Suppressor macrophage treated with lipopolysaccharide for 4 hours (primary cell): Measurements from ENCODE around the gene KRT14.
"Not testable (repeated sequence)": the region's sequence is repeated elsewhere in the genome, so short reads cannot be mapped to it uniquely, and the experiment has no call there.

Source experiments
- DNase-seq: peaks from one replicate; pipeline ENCODE4 v3.0.0-alpha.2; 2020

Gene KRT14

GRCh38 chr17:41576740-41577139 is 10.0 kb downstream of the KRT14 start:
- not testable (repeated sequence) for DNase-seq

GRCh38 chr17:41575336-41575735 is 11.4 kb downstream of the KRT14 start:
- DNase-seq = no peak

- DNase-seq = no peak
Measured at GRCh38 chr17:41571561-41572434, 14.9 kb downstream of the KRT14 start, which contains the start of gene KRT9. KRT9 (minus strand) TSS chr17:41572059; CDS start chr17:41571992, 67 bp downstream.

- no peak for DNase-seq
Measured at GRCh38 chr17:41567317-41567716, 19.4 kb downstream of the KRT14 start.

GRCh38 chr17:41565338-41565737 is 21.4 kb downstream of the KRT14 start:
- DNase-seq = no peak

GRCh38 chr17:41563607-41564170 is 23.0 kb downstream of the KRT14 start:
- no peak for DNase-seq

GRCh38 chr17:41561554-41561953 is 25.1 kb downstream of the KRT14 start:
- DNase-seq = no peak

- DNase-seq = peak; percentile 10
Measured at GRCh38 chr17:41559548-41559947, 27.1 kb downstream of the KRT14 start.

- no peak for DNase-seq
Measured at GRCh38 chr17:41556931-41557330, 29.8 kb downstream of the KRT14 start.

- DNase-seq = no peak
Measured at GRCh38 chr17:41556306-41556705, 30.4 kb downstream of the KRT14 start.

- DNase-seq = peak; percentile 5
Measured at GRCh38 chr17:41555105-41555887, 31.4 kb downstream of the KRT14 start.

- DNase-seq = no peak
Measured at GRCh38 chr17:41553987-41554680, 32.6 kb downstream of the KRT14 start.

- DNase-seq = no peak
Measured at GRCh38 chr17:41553176-41553575, 33.5 kb downstream of the KRT14 start.

GRCh38 chr17:41552455-41552854 is 34.2 kb downstream of the KRT14 start:
- DNase-seq = no peak

GRCh38 chr17:41551365-41551764 is 35.3 kb downstream of the KRT14 start:
- no peak for DNase-seq

- DNase-seq = no peak
Measured at GRCh38 chr17:41549596-41550039, 37.1 kb downstream of the KRT14 start.

- peak; percentile 82 for DNase-seq
Measured at GRCh38 chr17:41548844-41549595, 37.7 kb downstream of the KRT14 start.

GRCh38 chr17:41547921-41548843 is 38.5 kb downstream of the KRT14 start:
- peak; percentile 81 for DNase-seq

- no peak for DNase-seq
Measured at GRCh38 chr17:41547378-41547841, 39.3 kb downstream of the KRT14 start.

GRCh38 chr17:41546819-41547218 is 39.9 kb downstream of the KRT14 start:
- DNase-seq = no peak
